Stimulated activated CD4-positive, alpha-beta T cell treated with anti-CD3 and anti-CD28 coated beads, Interleukin-2, amount 100 ng/mL, for 4 hours (primary cell): Measurements from ENCODE around the gene GTPBP2.
A peak's percentile ranks its signal among the peaks of the same experiment; 100 is the strongest.
"Not testable (repeated sequence)": the region's sequence is repeated elsewhere in the genome, so short reads cannot be mapped to it uniquely, and the experiment has no call there.

Source experiments
- DNase-seq: peaks from one replicate; pipeline ENCODE4 v3.0.0-alpha.2; 2020; ENCODE audit warnings: low read depth

Gene GTPBP2

DNA sequence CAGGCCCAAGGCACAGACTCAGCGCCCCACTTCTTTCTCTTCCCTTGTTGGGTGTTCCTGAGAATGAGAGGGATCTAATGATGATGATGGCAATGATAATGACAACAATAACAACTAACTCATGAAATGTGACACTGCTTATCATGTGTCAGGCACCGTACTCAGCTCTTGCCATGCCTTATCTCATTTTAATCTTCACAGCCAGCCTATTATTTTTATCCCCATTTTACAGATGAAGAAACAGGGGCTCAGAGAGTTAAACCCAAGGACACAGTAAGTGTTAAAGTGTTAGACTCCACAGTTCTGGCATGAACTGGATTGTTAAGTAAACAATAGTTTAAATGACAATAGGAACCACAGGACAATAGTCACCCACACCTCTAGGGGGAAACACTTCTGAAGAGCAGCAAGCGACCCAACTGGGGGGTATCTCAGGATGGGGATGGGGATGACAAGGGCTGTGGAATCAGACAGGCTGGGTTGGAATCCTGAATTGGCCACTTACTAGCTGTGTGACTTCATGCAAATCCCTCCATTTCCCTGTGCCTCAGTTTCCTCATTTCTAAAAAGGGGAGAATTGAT lies 28.2 kb upstream of the GTPBP2 start:
- DNase-seq = no peak

DNA sequence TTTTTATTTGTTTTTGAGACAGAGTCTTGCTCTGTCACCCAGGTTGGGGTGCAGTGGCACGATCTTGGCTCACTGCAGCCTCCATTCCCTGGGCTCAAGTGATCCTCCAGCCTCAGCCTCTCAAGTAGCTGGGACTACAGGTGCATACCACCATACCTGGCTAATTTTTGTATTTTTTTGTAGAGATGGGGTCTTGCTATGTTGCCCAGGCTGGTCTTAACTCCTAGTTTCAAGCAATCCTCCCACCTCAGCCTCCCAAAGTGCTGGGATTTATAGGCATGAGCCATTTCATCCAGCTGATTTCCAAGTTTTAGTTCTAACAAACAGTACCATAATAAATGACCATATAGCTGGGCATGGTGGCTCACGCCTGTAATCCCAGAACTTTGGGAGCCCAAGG lies 23.8 kb upstream of the GTPBP2 start:
- not testable (repeated sequence) for DNase-seq

DNA sequence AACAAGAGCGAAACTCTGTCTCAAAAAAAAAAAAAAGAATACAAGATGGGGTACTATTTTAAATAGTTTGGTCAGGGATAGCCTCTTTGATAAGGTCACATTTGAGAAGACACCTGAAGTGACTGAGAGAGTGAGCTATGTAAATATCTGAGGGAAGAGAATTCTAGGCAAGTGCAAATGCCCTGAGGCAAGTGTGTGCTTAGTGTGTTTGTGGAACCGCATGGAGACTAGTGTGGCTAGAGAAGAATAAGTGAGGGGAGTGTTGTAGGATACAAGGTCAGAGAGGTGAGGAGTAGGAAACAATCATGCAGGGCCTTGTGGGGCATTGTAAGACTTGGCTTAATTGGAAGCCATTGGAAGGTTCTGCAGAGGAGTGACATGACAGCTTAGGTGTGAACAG lies 19.2 kb upstream of the GTPBP2 start:
- no peak for DNase-seq

DNA sequence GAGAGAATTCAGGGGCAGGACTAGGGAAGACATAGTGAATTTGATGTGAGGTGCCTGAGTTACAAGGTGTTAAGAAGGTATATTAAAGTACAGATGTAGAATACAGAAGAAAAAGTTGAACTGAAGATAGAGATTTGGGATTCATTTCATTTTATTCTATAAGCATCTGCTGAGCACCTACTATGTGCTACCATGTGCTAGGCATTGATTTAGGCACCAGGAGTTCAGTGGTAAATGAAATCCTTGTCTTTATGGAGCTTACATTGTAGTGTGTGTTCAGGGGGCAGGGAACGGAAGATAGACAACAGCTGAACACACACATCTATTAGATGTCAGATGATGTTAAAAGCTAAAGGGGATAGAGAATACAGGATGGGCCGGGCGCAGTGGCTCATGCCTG lies 18.5 kb upstream of the GTPBP2 start:
- DNase-seq = no peak

DNA sequence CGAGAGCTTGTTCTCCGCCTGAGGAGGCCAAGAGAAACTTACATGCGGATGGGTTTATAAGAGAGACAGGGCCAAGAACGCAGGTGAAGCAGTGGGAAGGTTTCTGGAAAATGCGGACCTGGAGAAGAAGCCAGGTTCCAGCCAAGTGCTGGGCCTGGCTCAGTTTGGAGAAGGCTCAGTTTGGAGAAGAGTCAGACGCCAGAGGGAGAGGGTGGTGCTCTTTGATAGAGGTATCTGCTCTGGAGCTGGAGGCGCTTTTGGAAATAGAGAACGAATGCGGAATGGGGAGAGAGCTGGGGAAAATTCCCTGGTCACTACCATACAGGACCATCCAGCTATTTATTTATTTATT lies 16.5 kb upstream of the GTPBP2 start:
- DNase-seq = no peak

DNA sequence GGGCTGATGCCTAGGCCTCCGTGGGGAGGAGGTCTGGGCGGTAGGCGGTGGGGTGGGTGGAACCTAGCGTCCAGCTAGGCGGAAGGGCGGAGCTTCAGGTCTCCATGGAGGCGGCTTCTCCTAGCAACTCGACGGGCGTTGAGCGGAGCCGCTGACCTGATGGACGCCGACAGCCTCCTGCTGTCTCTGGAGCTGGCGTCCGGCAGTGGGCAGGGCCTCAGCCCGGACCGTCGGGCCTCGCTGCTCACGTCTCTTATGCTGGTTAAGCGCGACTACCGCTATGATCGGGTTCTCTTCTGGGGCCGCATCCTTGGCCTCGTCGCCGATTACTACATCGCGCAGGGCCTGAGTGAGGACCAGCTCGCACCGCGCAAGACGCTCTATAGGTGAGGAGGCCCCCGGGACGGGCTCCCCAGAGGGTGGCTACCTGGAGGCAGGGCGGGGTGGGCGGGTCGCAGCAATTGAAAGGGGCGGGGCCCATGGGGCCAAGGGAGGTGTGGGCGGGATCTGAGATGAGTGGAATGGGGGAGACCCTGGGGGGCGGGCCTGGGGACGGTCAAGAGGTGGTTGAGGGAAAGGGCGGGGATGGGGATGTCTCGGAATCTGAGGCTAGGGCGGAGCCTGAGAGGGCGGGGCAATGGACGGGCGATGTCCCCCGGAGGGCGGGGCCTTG lies 16.0 kb upstream of the GTPBP2 start, which contains the start of gene RSPH9:
Gene RSPH9 (plus strand): TSS at position 97 of the 673 bp plus-strand sequence. CDS start 63 bp downstream, at position 160.
- peak; percentile 42 for DNase-seq

DNA sequence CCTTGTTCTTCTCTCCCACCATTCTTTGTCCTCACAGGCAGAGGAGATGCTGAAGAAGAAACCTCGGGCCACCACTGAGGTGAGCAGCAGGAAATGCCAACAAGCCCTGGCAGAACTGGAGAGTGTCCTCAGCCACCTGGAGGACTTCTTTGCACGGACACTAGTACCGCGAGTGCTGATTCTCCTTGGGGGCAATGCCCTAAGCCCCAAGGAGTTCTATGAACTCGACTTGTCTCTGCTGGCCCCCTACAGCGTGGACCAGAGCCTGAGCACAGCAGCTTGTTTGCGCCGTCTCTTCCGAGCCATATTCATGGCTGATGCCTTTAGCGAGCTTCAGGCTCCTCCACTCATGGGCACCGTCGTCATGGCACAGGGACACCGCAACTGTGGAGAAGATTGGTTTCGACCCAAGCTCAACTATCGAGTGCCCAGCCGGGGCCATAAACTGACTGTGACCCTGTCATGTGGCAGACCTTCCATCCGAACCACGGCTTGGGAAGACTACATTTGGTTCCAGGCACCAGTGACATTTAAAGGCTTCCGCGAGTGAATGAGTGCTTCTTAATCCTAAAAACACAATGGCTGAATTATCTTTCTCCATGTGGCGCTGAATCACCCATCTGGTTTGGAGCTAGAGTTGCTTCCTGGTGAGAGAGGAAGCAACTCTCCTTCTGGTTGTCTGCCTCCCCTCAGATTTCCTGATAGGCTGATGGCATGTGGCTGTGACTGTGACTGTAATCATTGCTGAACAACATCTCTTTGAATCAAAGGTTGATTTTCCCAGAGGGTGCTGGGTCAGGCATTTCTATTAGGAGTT lies 11.1 kb upstream of the GTPBP2 start:
- no peak for DNase-seq

DNA sequence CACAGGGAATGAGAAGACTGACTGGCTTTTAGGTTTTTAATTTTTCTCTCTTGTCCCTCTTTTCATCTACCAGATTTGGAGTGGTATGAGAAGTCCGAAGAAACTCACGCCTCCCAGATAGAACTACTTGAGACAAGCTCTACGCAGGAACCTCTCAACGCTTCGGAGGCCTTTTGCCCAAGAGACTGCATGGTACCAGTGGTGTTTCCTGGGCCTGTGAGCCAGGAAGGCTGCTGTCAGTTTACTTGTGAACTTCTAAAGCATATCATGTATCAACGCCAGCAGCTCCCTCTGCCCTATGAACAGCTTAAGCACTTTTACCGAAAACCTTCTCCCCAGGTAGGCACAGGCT lies 7.2 kb upstream of the GTPBP2 start:
- no peak for DNase-seq

DNA sequence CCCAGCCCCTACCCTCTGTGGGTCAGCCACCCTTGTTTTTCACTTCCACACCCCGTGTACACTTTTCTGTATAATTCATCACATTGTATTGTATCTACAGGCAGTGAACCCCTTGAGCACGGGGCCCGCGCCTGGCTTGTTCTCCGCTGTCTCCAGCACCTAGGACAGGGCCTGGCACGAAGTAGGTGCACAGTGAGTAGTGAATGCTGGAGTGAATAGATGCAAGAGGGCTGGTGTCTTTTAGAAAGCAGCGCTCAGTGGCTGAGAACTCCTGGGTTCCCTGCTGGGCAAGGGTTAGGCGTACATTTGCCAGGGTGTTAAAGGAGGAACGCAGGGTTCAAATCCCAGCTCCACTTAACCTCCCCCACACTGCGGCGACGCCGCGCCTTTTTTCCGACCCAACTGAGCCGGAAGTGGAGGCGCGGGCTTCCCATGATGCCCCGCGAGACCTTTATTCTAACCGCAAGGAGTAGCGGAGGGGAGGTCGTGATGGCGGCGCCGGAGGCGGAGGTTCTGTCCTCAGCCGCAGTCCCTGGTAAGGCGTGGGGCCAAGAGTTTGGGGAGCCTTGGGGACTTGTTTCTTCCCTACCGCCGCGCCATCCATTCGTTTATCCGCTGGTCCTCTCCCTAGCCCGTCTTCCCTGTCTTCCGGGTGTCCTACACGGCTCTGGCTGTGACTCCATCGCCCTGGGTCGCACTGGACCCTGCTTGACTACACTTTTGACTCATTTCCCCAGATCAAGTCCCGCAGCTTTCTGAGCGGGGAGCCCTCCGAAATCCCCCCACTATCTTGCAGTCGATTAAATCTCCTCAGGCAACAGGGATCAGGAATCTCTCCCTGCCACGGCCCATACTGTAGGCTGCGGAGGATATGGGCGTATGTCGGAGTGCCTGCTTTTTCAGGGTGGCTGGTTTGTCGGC lies 6.6 kb upstream of the GTPBP2 start, which contains the start of gene MAD2L1BP:
Gene MAD2L1BP (plus strand): TSS at position 454 of the 921 bp plus-strand sequence. CDS start 36 bp downstream, at position 490.
- peak; percentile 83 for DNase-seq

DNA sequence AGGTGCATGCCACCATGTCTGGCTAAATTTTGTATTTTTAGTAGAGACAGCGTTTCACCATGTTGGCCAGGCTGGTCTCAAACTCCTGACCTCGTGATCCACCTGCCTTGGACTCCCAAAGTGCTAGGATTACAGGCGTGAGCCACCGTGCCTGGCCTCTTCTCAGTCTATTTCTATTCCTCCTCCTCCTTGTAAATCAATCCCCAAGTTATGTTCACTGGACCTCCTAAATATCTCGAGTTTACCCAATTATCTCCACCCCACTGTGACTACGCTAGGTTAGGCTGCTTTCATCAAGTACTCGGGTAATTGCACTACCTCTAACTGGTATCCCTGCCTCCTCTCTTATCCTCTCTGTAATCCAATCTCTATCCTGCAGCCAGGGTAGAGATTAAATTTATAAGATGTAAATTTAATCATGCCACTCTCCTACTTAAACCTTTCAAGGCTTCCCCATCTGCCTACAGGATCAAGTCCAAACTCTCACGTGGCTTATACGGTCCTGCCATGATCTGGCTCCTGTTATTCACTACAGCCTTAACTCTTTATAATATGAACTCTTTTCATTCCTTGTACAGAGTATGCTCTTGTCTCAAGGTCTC lies 5.7 kb upstream of the GTPBP2 start:
- no peak for DNase-seq

DNA sequence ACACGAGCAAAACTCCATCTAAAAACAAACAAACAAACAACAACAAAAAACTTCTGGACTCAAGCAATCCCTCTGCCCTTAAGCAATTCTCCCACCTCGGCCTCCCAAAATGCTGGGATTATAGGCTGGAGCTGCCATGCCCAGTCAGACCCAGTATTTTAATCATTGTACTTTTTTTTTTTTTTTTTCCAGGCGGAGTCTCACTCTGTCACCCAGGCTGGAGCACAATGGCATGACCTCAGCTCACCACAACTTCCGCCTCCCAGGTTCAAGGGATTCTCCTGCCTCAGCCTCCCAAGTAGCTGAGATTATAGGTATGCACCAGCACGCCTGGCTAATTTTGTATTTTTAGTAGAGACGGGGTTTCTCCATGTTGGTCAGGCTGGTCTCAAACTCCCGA lies 3.9 kb upstream of the GTPBP2 start:
- DNase-seq = not testable (repeated sequence)

DNA sequence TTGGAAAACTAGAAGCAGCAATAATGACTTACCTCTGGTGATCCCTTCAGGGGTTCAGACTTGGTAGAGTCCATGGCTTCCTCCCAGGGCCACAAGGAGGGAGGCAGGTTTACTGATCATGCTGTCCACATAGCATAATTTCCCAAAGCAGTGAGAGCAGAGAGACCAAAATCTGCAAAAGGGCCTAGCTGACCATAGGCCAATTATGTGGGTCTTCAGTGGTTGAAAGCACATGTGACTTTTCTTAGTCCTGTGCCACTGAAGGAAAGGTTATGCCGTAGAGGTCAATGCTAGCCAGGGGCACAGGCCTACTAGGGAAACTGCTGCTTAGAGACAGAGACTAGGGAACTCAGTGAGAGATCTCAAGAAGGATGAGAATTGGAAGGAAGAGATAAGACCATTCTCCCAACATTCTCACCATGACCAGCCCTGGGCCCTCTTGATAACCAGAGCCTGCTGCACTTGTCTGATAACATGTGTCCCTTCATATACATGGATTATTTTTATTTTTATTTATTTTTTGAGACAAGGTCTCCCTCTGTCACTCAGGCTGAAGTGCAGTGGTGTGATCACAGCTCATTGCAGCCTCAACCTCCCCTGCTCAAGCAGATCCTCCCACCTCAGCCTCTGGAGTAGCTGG lies 2.0 kb upstream of the GTPBP2 start:
- DNase-seq = no peak

DNA sequence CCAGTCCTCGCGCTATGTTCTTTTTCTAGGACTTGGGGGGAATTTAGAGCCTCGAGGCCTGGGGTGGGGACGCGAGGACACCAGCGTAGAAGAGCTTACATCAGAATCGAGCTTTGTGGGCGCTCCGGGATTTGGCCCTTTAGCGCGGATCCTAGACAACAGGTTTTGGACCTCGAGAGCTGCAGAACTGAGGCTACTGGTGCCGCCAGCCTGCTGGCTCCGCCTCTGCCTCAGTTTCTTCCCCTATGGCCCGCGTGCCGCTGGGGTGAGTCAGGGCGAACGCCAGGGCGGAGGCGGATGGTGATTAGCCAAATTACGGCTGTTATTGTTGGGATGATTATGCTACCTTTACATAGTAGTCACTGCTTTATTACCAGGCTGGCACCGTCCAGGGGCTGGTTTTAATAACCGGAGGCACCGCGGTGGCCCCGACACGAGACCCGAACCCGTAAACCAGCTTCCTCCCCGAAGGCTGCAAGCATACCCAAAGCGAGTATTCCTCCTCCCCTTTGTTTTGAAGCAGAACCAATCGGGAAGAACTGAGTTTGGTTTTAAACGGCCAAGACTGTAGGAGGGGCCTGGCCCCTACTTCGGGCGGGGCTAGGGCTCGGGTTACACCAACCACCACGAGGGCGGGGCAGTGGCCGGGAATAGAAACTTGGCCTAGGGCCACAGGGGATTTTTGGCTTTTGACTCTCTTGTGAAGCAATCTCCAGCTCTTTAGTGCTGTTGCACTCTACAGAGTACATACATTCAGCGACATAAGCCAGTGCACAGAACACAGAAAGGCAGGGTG lies 639 bp upstream of the GTPBP2 start:
- peak; percentile 78 for DNase-seq

DNA sequence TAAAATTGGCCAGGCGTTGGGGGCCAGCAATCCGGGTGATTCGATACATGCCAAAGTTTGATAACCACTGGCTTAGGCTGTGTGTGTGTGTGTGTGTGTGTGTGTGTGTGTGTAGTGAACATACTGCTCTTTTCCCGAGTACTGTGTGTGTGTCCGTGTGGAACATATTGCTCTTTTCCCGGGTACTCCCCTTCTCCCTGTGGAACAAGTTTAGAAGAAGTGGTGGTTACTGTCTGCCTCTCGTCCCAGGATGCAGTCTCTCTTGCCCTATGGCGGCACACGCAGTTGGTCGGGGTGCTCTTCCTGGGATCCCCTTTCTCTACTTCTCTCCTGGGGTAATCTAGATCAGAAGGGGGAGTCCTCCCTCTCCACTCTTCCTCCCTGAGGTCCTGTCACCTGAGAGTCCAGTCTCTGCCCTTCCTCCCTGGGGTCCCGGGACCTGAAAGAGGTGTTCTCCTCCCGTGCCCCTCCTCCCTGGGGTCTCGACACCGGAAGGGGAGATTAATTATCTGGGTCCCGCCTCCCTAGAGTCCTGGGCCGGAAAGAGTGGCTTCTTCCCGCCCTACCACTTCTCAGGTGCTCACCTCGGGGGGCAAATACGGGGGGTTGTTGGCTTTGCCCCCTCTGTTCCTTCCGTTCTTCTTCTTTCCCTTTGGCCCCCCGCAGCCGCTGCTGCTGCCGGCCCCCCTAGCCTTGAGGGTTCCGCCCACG lies 516 bp downstream of the GTPBP2 start:
- DNase-seq = no peak

DNA sequence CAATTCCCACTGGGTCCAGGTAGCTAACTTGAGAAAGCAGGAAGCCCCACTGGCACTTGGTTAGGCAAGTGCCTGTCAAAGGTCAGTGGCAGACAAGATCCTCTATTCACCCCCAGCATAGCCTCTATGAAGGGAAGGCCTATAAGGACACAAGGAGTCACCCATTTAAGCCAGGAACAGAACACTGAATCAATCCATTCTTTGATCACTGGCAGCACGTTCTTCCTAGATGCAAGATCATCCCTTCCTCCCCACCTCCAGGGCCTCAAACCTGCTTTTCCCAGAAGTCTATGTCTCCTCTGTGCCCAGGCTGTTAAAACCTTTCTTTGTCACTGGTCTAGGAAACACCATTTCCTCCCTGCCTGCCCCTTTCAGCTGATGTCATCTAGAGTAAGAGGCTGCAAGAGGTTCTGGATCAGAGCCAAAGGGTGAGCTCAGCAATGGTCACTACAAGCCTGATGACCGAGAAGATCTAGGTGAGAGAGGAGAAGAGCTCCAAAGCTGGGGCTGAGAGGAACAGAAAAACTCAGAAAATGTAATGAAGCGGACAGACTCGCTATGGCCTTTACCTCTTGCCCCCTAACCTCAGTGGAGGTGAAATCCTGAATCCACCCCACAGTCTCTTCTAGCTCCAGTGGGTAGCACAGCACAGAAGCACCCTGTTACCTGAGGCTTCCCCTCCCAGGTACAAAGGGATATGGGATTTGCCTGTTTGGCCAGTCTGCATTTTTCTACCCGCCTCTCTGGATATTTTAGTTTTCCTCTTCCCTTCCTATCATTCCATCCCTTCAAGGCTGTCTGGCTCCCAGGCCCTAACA lies 1.8 kb downstream of the GTPBP2 start:
- no peak for DNase-seq

DNA sequence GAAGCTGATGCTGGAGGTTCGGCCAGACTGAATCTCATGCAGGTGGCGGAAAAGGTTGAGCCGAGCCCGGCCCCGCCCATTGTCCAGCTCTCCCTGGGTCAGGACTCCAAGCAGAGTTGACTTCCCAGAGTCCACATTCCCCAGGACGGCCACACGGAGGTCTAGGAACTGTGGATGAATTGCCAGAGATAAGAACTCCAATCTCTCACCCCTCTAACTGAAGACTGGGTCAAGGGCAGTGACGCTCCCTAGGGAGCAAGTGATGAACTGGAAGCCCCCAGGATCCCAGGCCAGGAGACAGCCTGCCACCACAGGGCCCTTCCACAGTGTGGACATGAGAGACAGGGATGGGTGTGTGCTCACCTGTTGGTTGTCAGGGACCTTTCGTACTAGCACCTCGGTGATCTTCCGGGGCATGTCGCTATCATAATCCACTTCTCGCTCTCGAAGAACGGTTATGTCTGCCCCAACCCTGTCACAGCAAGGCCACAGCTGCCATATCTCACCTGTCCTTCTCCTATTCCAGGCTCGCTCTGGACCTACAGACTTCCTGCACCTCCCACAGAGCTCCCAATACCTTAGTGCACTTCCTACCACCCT lies 3.6 kb downstream of the GTPBP2 start:
- no peak for DNase-seq

DNA sequence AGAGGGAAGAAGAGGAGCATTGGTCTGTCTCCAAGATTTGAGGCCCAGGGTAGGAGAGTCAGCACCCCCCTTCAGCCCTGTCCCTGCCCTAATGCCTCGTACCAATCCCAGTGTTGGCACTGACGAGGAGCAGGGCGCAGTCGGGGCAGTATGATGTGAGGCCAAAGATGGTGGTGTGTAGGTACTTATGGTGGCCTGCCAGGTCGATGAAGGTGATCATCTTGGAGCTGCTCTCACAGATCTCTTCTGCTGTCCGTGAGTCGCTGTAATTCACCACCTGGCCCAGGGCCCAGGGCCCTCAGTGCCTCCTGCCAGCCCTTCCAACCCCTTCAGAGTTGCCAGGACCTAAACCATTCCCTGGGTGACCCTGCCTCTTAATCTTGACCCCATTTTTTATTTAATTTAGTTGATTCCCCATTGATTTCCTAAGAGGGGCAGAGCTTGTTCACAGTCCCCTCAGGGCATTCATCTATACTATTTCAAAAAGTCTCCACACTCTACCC lies 4.2 kb downstream of the GTPBP2 start:
- no peak for DNase-seq
